ENCODE measurements around the gene B3GNT5. TPM values are rescaled to one million over a fixed set of nuclear protein-coding genes. Genes with fewer than 3 reads are reported as not detected.

The B3GNT5 gene
- total and polyA plus RNA-seq, 9 of the 15 experiments (the other 6 are each of a cell fraction or from before 2014, with no cell fraction given) = 8.8 to 23.8 (median 14.4) TPM

GRCh38 chr3:183287301-183287971 lies 34.4 kb downstream of the B3GNT5 start (continued):
- TF ChIP-seq, protein P1, sequence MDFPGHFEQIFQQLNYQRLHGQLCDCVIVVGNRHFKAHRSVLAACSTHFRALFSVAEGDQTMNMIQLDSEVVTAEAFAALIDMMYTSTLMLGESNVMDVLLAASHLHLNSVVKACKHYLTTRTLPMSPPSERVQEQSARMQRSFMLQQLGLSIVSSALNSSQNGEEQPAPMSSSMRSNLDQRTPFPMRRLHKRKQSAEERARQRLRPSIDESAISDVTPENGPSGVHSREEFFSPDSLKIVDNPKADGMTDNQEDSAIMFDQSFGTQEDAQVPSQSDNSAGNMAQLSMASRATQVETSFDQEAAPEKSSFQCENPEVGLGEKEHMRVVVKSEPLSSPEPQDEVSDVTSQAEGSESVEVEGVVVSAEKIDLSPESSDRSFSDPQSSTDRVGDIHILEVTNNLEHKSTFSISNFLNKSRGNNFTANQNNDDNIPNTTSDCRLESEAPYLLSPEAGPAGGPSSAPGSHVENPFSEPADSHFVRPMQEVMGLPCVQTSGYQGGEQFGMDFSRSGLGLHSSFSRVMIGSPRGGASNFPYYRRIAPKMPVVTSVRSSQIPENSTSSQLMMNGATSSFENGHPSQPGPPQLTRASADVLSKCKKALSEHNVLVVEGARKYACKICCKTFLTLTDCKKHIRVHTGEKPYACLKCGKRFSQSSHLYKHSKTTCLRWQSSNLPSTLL (IDR thresholded peaks at IDR 0.05) = no peak
- no peak for TF ChIP-seq SP1 (CRISPR knock-in tag; IDR thresholded peaks at IDR 0.05)
- TF ChIP-seq KLF1 (tag; IDR thresholded peaks at IDR 0.05) = no peak
- no peak for TF ChIP-seq HNRNPH1 (optimal IDR thresholded peaks at IDR 0.05; ENCODE audit: low read depth, low read length)
- no peak for TF ChIP-seq ZNF436 (CRISPR knock-in tag; IDR thresholded peaks at IDR 0.05)

- FAIRE-seq (no peak), ATAC-seq (0 out of 3 replicates have a peak, but pooled peaks have one; percentile 17), DNase-seq (ENCODE audit: extremely low read depth in 1 of 4, low spot score in 3 of 4) (no peak)
- H3K4me2 ChIP-seq (ENCODE audit: insufficient read depth, low read length) = peak overlapping the region; percentile 64
- 75% methylated on average over 1 of the region's 2 CpGs for WGBS (ENCODE audit: insufficient coverage, low coverage, missing lambda C conversion rate)
- H3K27me3 ChIP-seq (ENCODE audit: control insufficient read depth in 2 of 2, insufficient read depth in 2 of 2, low read length in 2 of 2) = no peaks in the 10 kb centered on the region
- H3K4me3 ChIP-seq = peak overlapping the region; percentile 40
- TSS peak; percentile 73 for BruUV-seq (replicated peaks)
- in situ Hi-C loops (cut with MboI) (no loop called here), intact Hi-C loops (cut with micrococcal nuclease) (no loop called here)
- CTCF ChIA-PET (ENCODE audit: low intra/inter-chr PET ratio) = no interaction called here
- H3K9ac ChIP-seq (ENCODE audit: insufficient read depth in 1 of 2, low read depth in 2 of 2, low read length in 2 of 2) = peak overlapping the region in 1 of 2 experiments; percentile 80; a peak in 2 of 4 replicates
- TF ChIP-seq RBM25 (IDR thresholded peaks at IDR 0.05; ENCODE audit: low read depth, low read length, severe bottlenecking) = peak; percentile 44
- peak; percentile 43; the same call in 1 of the 2 replicates for TF ChIP-seq ZNF384 (IDR thresholded peaks at IDR 0.05; ENCODE audit: low read depth, low read length)
- no peak for TF ChIP-seq ZNF184 (CRISPR knock-in tag; IDR thresholded peaks at IDR 0.05)
- no peaks in the 10 kb centered on the region for H4K20me1 ChIP-seq (replicated peaks; ENCODE audit: control insufficient read depth, insufficient read depth, low read length)
- POLR2A ChIA-PET = interaction anchor here (1.0 to 2.3 kb wide), 10 partner anchors 9 to 86 kb away, joined by 3 to 9 read pairs (median 4); no protein-coding TSS in a partner anchor
- H2AFZ ChIP-seq (ENCODE audit: low read depth, low read length) = peak overlapping the region; percentile 95
- no peaks in the 10 kb centered on the region for H3K9me1 ChIP-seq (ENCODE audit: control insufficient read depth, insufficient read depth, low read length)
- H3K9me3 ChIP-seq (replicated peaks; ENCODE audit: control insufficient read depth, insufficient read depth, low read depth, low read length) = no peaks in the 10 kb centered on the region
- H3K79me2 ChIP-seq (ENCODE audit: control insufficient read depth, insufficient read depth, low read length) = peaks cover 1% of the 10 kb centered on the region; the same call in 1 of the 3 replicates
- H3K36me3 ChIP-seq (ENCODE audit: control insufficient read depth, insufficient read depth, low read length) = peaks cover 7% of the 10 kb centered on the region; the same call in 1 of the 3 replicates
- peak overlapping the region; percentile 86 for H3K27ac ChIP-seq (ENCODE audit: extremely low read depth, low read depth, low read length)
- H3K4me1 ChIP-seq (replicated peaks in 1 of 2; ENCODE audit: control insufficient read depth in 2 of 2, insufficient read depth in 2 of 2, low read length in 2 of 2) = peaks cover 0 to 18% of the 10 kb centered on the region in 2 experiments; a peak in 4 of 5 replicates
Measured at GRCh38 chr3:183288117-183288516, 35.1 kb downstream of the B3GNT5 start.
